NCI-H1694 (cell line): ENCODE measurements around the gene ST3GAL4.
"Not testable (repeated sequence)": the region's sequence is repeated elsewhere in the genome, so short reads cannot be mapped to it uniquely, and the experiment has no call there.

ENCODE experiments used
- DNase-seq: peaks from one replicate; lab custom pipeline; 2025; lab: John Stamatoyannopoulos, UW

ST3GAL4 gene

GRCh38 chr11:126387857-126388256 lies 32.4 kb downstream of the ST3GAL4 start:
- no peak for DNase-seq

- no peak for DNase-seq
These were observed 34.9 kb downstream of the ST3GAL4 start for GRCh38 chr11:126390272-126390867.

- DNase-seq = no peak
These were observed 35.9 kb downstream of the ST3GAL4 start for GRCh38 chr11:126391286-126391954.

GRCh38 chr11:126391970-126392632 lies 36.6 kb downstream of the ST3GAL4 start:
- no peak for DNase-seq

- no peak for DNase-seq
These were observed 37.1 kb downstream of the ST3GAL4 start for GRCh38 chr11:126392633-126393013.

GRCh38 chr11:126393143-126393542 lies 37.7 kb downstream of the ST3GAL4 start:
- DNase-seq = no peak

- no peak for DNase-seq
These were observed 38.5 kb downstream of the ST3GAL4 start for GRCh38 chr11:126394036-126394435.

- DNase-seq = not testable (repeated sequence)
These were observed 39.2 kb downstream of the ST3GAL4 start for GRCh38 chr11:126394634-126395072.

GRCh38 chr11:126395784-126396183 lies 40.3 kb downstream of the ST3GAL4 start:
- not testable (repeated sequence) for DNase-seq

GRCh38 chr11:126396266-126396665 lies 40.8 kb downstream of the ST3GAL4 start:
- DNase-seq = not testable (repeated sequence)

GRCh38 chr11:126396965-126397364 lies 41.5 kb downstream of the ST3GAL4 start:
- DNase-seq = no peak

- DNase-seq = no peak
These were observed 42.8 kb downstream of the ST3GAL4 start for GRCh38 chr11:126398296-126398695.

GRCh38 chr11:126398721-126399120 lies 43.2 kb downstream of the ST3GAL4 start:
- DNase-seq = no peak

- no peak for DNase-seq
These were observed 44.5 kb downstream of the ST3GAL4 start for GRCh38 chr11:126400019-126400418.

- no peak for DNase-seq
These were observed 45.0 kb downstream of the ST3GAL4 start for GRCh38 chr11:126400479-126400878.

- DNase-seq = no peak
These were observed 47.6 kb downstream of the ST3GAL4 start for GRCh38 chr11:126403022-126403581.

- no peak for DNase-seq
These were observed 48.2 kb downstream of the ST3GAL4 start for GRCh38 chr11:126403658-126404057.

- DNase-seq = no peak
These were observed 48.9 kb downstream of the ST3GAL4 start for GRCh38 chr11:126404367-126404766.

- DNase-seq = no peak
These were observed 49.9 kb downstream of the ST3GAL4 start for GRCh38 chr11:126405374-126405773.

- no peak for DNase-seq
These were observed 50.4 kb downstream of the ST3GAL4 start for GRCh38 chr11:126405906-126406305.

GRCh38 chr11:126406368-126406767 lies 50.9 kb downstream of the ST3GAL4 start:
- no peak for DNase-seq

GRCh38 chr11:126407101-126407521 lies 51.6 kb downstream of the ST3GAL4 start:
- DNase-seq = no peak
